Measurements from ENCODE around the gene IFNL4. TPM values are rescaled to one million over a fixed set of nuclear protein-coding genes. Genes with fewer than 3 reads are reported as not detected.
"Not testable (repeated sequence)": the region's sequence is repeated elsewhere in the genome, so short reads cannot be mapped to it uniquely, and the experiment has no call there.

IFNL4 gene
- total RNA-seq, 1 donor = 0.81 TPM

- DNase-seq (ENCODE audit: low read depth in 2 of 3, low spot score in 2 of 3) = no peak
These were observed 18.4 kb downstream of the IFNL4 start for GRCh38 chr19:39230096-39230764.

- DNase-seq (ENCODE audit: low read depth in 2 of 3, low spot score in 2 of 3) = peak in 2 of 3 donors; percentile 67 to 80
These were observed 23.7 kb downstream of the IFNL4 start for GRCh38 chr19:39224910-39225309.

GRCh38 chr19:39223703-39224279 lies 24.9 kb downstream of the IFNL4 start:
- peak in 2 of 3 donors; percentile 37 to 63 for DNase-seq (ENCODE audit: low read depth in 2 of 3, low spot score in 2 of 3)

GRCh38 chr19:39219108-39219507 lies 29.5 kb downstream of the IFNL4 start:
- peak in 1 of 3 donors; percentile 23 for DNase-seq (ENCODE audit: low read depth in 2 of 3, low spot score in 2 of 3)

GRCh38 chr19:39218230-39219007 lies 30.2 kb downstream of the IFNL4 start:
- DNase-seq (ENCODE audit: low read depth in 2 of 3, low spot score in 2 of 3) = no peak

GRCh38 chr19:39217094-39217493 lies 31.6 kb downstream of the IFNL4 start:
- DNase-seq (ENCODE audit: low read depth in 2 of 3, low spot score in 2 of 3) = no peak

GRCh38 chr19:39215323-39215722 lies 33.3 kb downstream of the IFNL4 start:
- DNase-seq (ENCODE audit: low read depth in 2 of 3, low spot score in 2 of 3) = not testable (repeated sequence)

GRCh38 chr19:39212375-39212742 lies 36.3 kb downstream of the IFNL4 start:
- peak in 2 of 3 donors; percentile 29 to 61 for DNase-seq (ENCODE audit: low read depth in 2 of 3, low spot score in 2 of 3)

GRCh38 chr19:39211731-39212374 lies 36.8 kb downstream of the IFNL4 start:
- no peak for DNase-seq (ENCODE audit: low read depth in 2 of 3, low spot score in 2 of 3)

- DNase-seq (ENCODE audit: low read depth in 2 of 3, low spot score in 2 of 3) = no peak
These were observed 39.5 kb downstream of the IFNL4 start for GRCh38 chr19:39209196-39209595.

GRCh38 chr19:39208175-39208795 lies 40.4 kb downstream of the IFNL4 start:
- DNase-seq (ENCODE audit: low read depth in 2 of 3, low spot score in 2 of 3) = no peak

GRCh38 chr19:39207293-39207836 lies 41.3 kb downstream of the IFNL4 start:
- no peak for DNase-seq (ENCODE audit: low read depth in 2 of 3, low spot score in 2 of 3)

GRCh38 chr19:39206122-39206521 lies 42.5 kb downstream of the IFNL4 start:
- DNase-seq (ENCODE audit: low read depth in 2 of 3, low spot score in 2 of 3) = no peak

- DNase-seq (ENCODE audit: low read depth in 2 of 3, low spot score in 2 of 3) = no peak
These were observed 43.2 kb downstream of the IFNL4 start for GRCh38 chr19:39205449-39205764.

GRCh38 chr19:39203372-39204341 lies 45.0 kb downstream of the IFNL4 start, which contains the start of gene SYCN:
SYCN (minus strand) TSS chr19:39204263; CDS start chr19:39204254, 9 bp downstream.
- peak in 1 of 3 donors; percentile 11 for DNase-seq (ENCODE audit: low read depth in 2 of 3, low spot score in 2 of 3)

- no peak for DNase-seq (ENCODE audit: low read depth in 2 of 3, low spot score in 2 of 3)
These were observed 45.7 kb downstream of the IFNL4 start for GRCh38 chr19:39202998-39203355.

- no peak for DNase-seq (ENCODE audit: low read depth in 2 of 3, low spot score in 2 of 3)
These were observed 47.9 kb downstream of the IFNL4 start for GRCh38 chr19:39200803-39201115.

- DNase-seq (ENCODE audit: low read depth in 2 of 3, low spot score in 2 of 3) = no peak
These were observed 48.4 kb downstream of the IFNL4 start for GRCh38 chr19:39200066-39200802.

GRCh38 chr19:39199025-39199424 lies 49.6 kb downstream of the IFNL4 start:
- DNase-seq (ENCODE audit: low read depth in 2 of 3, low spot score in 2 of 3) = no peak
